Measurements from ENCODE around the gene SEMA6A.

- TF ChIP-seq POLR2A (IDR thresholded peaks at IDR 0.05; ENCODE audit: low read length) (no peak), GATA1 (IDR thresholded peaks at IDR 0.05; ENCODE audit: low read depth, low read length) (no peak)
These were observed 50.3 kb downstream of the SEMA6A start for GRCh38 chr5:116524051-116524904.
